ENCODE data around the gene C14orf132. TPM values are rescaled to one million over a fixed set of nuclear protein-coding genes. Genes with fewer than 3 reads are reported as not detected.

The C14orf132 gene
- total and polyA plus RNA-seq, 10 of the 15 experiments (the other 5 are each of a cell fraction or from before 2014, with no cell fraction given), result under 0.01 to 1.2 (median 0.03) TPM; not detected in 2

- WGBS (ENCODE audit: insufficient coverage, insufficient replicate concordance, low lambda C conversion rate, missing lambda C conversion rate), result 13% methylated on average over 4 of the region's 4 CpGs
- Histone ChIP-seq H3K9ac (ENCODE audit: control insufficient read depth, insufficient read depth, low read length) (no peak overlapping the region), H3K27ac (ENCODE audit: control insufficient read depth, insufficient read depth) (no peak overlapping the region), H3K4me1 (ENCODE audit: control insufficient read depth, insufficient read depth, low read length) (no peaks in the 10 kb centered on the region), H4K20me1 (ENCODE audit: control insufficient read depth, insufficient read depth) (no peaks in the 10 kb centered on the region), H3K4me3 (no peak overlapping the region), H3K36me3 (ENCODE audit: control insufficient read depth in 2 of 2, insufficient read depth in 2 of 2, low read length in 1 of 2) (no peaks in the 10 kb centered on the region), H3K79me2 (ENCODE audit: control insufficient read depth, insufficient read depth, low read length) (no peaks in the 10 kb centered on the region), H2AFZ (ENCODE audit: control insufficient read depth, low read depth, low read length) (no peak overlapping the region), H3K9me3 (replicated peaks; ENCODE audit: control insufficient read depth, insufficient read depth, low read length) (no peaks in the 10 kb centered on the region; the same call in 2 of the 3 replicates), H3K27me3 (replicated peaks in 1 of 2; ENCODE audit: control insufficient read depth in 2 of 2, insufficient read depth in 2 of 2, low read length in 1 of 2) (no peaks in the 10 kb centered on the region; a peak in 1 of 4 replicates), H3K4me2 (ENCODE audit: control insufficient read depth, insufficient read depth) (no peak overlapping the region)
- in situ Hi-C loops (cut with MboI), result no loop called here
- CTCF ChIA-PET, result no interaction called here
- SMC1A ChIA-PET (ENCODE audit: uncharacterized antibody, unreplicated experiment), result interaction anchor here (1.1 kb wide), 1 partner anchor 11 kb away, joined by 3 read pairs; no protein-coding TSS in a partner anchor
- DNase-seq (ENCODE audit: low read depth, low spot score) (no peak), ATAC-seq (no peak), FAIRE-seq (no peak)
- intact Hi-C loops (cut with micrococcal nuclease; ENCODE audit: unreplicated experiment), result no loop called here
- POLR2A ChIA-PET, result interaction anchor here (0.6 kb wide), 1 partner anchor 32 kb away, joined by 5 read pairs; no protein-coding TSS in a partner anchor
- RAD21 ChIA-PET (ENCODE audit: unreplicated experiment), result no interaction called here
- no TSS peak for BruUV-seq (replicated peaks)
- no peak for TF ChIP-seq BCLAF1 (IDR thresholded peaks at IDR 0.05)
- no peak for TF ChIP-seq SP1 (IDR thresholded peaks at IDR 0.05; ENCODE audit: low read depth, low read length)
- no peak for TF ChIP-seq CHD2 (IDR thresholded peaks at IDR 0.05; ENCODE audit: borderline replicate concordance, low read depth, low read length)
- no peak for TF ChIP-seq SUPT20H (IDR thresholded peaks at IDR 0.05; ENCODE audit: borderline replicate concordance, control insufficient read depth, low read depth, low read length)
- no peak for TF ChIP-seq EGR1 (IDR thresholded peaks at IDR 0.05; ENCODE audit: borderline replicate concordance in 1 of 2, low read depth in 2 of 2, low read length in 2 of 2)
- TF ChIP-seq NR2F1 (conservative IDR thresholded peaks at IDR 0.05), result no peak
- TF ChIP-seq HCFC1 (IDR thresholded peaks at IDR 0.05; ENCODE audit: low read length), result no peak
- no peak for TF ChIP-seq SMAD5 (IDR thresholded peaks at IDR 0.05; ENCODE audit: low read depth)
- TF ChIP-seq YBX1 (IDR thresholded peaks at IDR 0.05), result no peak
- no peak for TF ChIP-seq RELA (IDR thresholded peaks at IDR 0.05; ENCODE audit: borderline replicate concordance, partially characterized antibody)
- TF ChIP-seq CUX1 (IDR thresholded peaks at IDR 0.05; ENCODE audit: insufficient replicate concordance, low read depth, low read length), result no peak
- TF ChIP-seq E4F1 (IDR thresholded peaks at IDR 0.05; ENCODE audit: borderline replicate concordance, partially characterized antibody), result no peak
- TF ChIP-seq MXI1 (IDR thresholded peaks at IDR 0.05; ENCODE audit: low read depth, low read length), result no peak
These were observed 97.3 kb downstream of the C14orf132 start for GRCh38 chr14:96136371-96137005.
